NCI-H2029 (cell line): Measurements from ENCODE around the gene NFIB.

Source experiments
- DNase-seq: peaks from one replicate; lab custom pipeline; 2025; lab: John Stamatoyannopoulos, UW

NFIB gene

GRCh38 chr9:14153310-14153720, 160.6 kb downstream of the NFIB start:
- DNase-seq = no peak

- no peak for DNase-seq
Measured at GRCh38 chr9:14151451-14151850, 162.5 kb downstream of the NFIB start.

DNA sequence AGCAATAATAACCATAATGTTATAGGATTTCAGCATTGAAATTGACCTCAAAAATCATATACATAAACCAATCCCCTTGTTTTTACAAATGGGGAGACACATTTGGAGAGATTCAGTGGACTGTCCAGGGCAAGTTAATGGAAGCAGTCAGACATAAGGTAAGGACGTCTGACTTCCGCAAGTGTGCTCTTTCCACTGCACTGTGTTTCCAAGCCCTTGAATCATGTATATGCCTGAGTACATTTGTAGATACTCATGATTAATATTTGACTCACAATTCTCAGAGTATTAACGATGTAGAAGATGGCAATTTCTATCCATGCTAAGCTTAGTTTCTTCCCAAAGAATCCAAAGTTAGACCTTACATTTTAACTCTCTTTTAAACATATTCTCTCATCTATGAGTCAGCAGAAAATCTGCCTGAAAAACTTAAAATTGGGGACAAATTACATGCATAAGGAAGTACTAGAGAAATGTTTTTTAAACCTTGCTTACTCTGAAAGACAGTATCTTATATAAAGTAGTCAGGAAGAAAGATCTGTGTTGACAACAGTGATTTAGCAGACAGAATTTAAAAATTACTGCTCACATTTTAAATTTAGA, 165.3 kb downstream of the NFIB start:
- no peak for DNase-seq

GRCh38 chr9:14147738-14148137, 166.2 kb downstream of the NFIB start:
- no peak for DNase-seq

- DNase-seq = no peak
Measured at GRCh38 chr9:14146201-14146874, 167.6 kb downstream of the NFIB start.

DNA sequence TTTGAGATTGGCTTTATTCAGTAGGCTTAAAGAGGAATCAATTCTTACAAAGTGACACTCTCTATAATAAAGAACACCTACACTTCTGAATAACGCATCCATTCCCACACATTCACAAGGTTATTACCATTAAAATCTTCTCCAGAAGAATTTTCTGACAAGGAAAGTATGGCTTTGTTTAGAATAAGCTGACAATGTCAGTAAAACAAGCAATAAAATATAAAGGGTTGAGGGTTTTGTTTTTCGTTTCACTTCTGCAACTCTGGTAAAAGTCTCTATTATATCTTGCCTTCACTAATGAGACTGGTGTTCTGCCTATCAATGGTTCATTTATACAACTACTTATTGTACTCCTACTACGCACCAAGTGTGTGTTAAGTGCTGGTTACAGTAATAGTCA, 169.7 kb downstream of the NFIB start:
- no peak for DNase-seq

DNA sequence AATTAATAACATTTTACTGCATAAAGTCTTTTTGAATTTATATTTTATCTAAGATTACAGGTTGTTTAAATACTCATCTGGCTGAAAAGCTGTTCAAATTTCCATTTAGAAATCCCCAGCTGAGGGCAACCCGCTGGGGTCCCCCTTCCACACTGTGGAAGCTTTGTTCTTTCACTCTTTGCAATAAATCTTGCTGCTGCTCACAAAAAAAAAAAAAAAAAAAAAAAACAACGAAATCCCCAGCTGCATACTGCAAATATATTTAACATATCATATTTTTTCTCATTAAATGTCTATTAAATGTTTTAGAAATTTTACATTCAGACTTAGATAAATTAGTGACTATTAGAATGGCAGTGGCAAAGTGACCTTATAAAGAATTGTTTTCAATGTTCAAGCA, 172.2 kb downstream of the NFIB start:
- no peak for DNase-seq

- no peak for DNase-seq
Measured at GRCh38 chr9:14140096-14140697, 173.7 kb downstream of the NFIB start.

DNA sequence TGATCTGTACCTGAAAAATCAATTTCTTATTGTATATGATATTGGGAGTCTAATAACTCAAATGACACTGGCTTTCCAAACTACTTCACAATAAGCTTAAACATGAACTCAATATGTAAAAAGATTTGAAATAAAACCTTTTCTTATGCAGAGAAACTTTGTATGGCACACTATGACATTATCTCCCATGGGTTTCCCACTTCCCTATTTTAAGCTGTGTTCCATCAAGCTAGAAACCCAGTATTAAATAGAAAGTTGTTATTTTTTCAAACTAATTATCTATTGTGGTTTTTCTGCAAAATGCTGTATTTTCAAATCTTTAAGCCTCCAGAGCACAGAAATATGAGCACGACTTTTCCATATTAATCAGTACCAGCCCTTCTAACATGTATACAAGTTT, 174.7 kb downstream of the NFIB start:
- no peak for DNase-seq

- no peak for DNase-seq
Measured at GRCh38 chr9:14136646-14137370, 177.1 kb downstream of the NFIB start.

GRCh38 chr9:14136047-14136635, 177.8 kb downstream of the NFIB start:
- no peak for DNase-seq

GRCh38 chr9:14135421-14135820, 178.5 kb downstream of the NFIB start:
- no peak for DNase-seq

DNA sequence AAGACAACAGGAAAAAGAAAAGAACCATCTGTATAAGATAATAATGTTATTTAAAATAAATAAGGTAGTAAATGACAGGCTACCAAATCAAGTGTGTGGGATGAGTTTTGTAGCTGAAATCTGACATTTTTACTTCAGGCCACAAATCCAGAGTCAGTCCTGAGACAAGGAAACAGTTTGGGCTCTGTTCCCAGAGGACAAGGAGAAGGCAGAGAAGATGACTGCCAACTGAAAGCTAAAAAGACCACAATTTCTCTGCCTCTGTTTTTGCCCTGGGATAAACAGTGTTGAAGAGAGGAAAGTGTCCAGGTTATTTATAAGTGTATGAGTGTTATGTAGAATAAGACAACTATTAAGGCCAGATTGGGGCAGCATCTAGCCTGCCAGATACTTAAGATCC, 180.5 kb downstream of the NFIB start:
- no peak for DNase-seq

DNA sequence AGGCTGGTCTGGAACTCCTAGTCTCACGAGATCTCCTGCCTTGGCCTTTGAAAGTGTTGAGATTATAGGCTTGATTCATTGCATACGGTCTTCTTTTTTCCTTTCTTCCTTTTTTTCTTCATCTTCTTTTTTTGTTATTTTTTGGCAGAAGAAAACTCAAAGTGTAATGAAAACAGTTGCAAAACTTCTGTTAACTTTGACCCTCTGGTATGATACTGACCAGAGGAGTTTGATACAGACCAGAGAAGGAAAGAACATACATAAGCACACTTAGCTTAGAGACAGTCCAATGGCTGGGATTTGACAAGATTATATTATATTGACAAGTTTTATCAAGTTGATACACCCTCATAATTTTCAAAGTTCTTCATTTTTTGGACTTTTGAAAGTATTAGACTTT, 181.2 kb downstream of the NFIB start:
- no peak for DNase-seq

DNA sequence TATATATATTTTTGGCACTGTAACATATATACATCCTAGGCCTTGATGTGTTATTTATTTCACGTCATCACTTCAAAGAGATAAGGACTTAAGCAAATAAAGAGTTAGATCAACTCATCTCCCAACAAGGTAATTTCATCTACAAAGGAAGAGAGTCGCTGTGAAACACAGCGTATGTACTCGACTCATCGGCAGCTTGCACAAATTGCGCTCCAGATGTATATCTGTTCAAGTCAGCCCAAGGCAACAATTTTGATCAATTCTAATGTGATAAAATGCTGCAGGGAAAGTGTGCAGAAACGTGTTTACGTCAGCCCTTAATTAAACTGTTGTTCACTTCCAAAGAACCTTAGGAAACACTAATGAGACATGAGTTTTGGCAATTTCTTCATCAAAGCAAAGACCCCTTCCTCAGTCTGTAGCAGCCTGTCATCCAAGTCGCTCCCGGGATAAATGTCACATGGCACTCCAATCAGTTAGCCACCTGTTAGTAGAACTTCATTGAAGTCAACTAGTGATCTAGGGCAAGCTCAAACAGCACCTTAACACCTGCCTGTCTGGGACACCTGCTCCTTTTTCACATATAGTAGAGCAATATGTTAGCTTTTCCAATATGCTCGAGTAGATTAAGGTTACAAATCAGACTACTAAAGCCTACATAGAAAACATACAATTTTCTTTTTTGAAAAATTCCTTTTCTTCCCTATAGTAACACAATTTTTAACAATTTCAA, 182.4 kb downstream of the NFIB start:
- DNase-seq = no peak

GRCh38 chr9:14127656-14128055, 186.3 kb downstream of the NFIB start:
- DNase-seq = no peak

DNA sequence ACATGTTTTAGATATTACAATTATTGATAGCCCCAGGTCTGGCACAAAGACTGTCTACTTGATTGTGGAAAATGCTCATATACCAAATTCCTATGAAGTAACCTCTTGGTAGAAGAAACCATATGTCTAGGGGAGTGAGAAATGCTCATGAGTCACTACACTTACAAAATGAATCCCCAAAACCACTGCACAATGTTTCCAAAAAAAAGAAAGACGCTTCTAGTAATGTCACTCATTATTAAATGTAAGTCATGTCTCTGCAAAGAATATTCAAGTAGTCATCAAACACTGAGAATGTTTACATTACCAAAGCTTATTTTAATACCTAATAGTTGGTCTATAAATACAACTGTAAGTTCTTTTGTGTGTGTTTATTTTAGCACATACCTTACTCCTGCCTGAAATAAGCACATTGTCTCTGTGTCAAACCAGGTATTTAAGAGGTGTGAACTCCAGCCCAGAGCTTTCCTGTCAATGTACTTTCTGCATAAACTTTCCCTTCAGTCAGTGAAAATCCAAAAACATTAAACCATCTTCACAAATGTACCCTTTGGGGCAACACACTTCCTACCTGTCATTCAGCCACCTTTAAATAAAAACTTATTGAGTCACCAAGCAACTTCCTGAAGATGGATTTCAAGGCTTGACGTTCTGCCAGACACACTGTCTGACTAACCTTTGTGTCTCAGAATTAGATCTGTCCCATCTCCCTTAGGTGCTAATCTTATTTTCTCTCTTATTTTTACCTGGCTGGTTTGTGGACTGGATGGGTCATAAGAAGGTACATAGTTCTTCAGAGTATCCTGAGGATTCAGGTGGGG, 194.0 kb downstream of the NFIB start:
- DNase-seq = no peak

- no peak for DNase-seq
Measured at GRCh38 chr9:14112226-14112625, 201.7 kb downstream of the NFIB start.

- DNase-seq = no peak
Measured at GRCh38 chr9:14111696-14112095, 202.2 kb downstream of the NFIB start.

DNA sequence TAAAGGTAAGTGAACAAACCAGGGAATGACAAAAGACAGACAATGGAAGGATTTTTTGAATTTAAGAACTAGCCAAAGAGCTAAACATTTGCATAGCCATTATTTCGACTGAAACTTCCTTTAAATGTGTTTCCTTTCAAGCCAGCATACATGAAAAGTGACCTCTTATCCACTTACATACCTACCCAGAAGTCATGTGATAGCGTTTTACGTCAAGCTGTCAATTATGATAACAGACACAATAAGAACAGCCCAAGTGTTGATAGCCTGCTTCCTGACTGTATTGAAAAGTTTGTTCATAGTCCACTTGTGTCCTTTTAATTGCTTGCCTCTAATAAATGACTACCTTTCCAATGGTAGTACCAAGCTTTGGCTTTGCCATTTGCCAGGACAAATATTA, 206.0 kb downstream of the NFIB start:
- DNase-seq = no peak

GRCh38 chr9:14107495-14107894, 206.4 kb downstream of the NFIB start:
- DNase-seq = no peak
